Cardiac fibroblast (primary cell): ENCODE measurements around the gene SLC15A1.

Experiments
- DNase-seq, 2 donors: peaks; one replicate each; pipeline versions ENCODE4 v3.0.0 to v3.0.0-alpha.2; 2010; ENCODE audit warnings: low read depth in 2 of 2
- H3K4me3 ChIP-seq, 2 donors: replicated peaks in 1 of 2; 1 replicate in 1 of 2; 2 replicates in 1 of 2; pipeline ENCODE4 v1.5.1; 2011; ENCODE audit warnings: low read depth in 2 of 2, low read length in 2 of 2, mild to moderate bottlenecking in 2 of 2, moderate library complexity in 1 of 2
- CTCF ChIP-seq: IDR thresholded peaks from one replicate; pipeline ENCODE4 v1.5.1; 2011; ENCODE audit warnings: low read depth, mild to moderate bottlenecking, low read length, inconsistent platforms

The SLC15A1 gene

GRCh38 chr13:98690348-98691022 is 62.0 kb downstream of the SLC15A1 start:
- no peak overlapping the region for H3K4me3 ChIP-seq
- no peak for DNase-seq
- TF ChIP-seq CTCF: no peak

- no peak for DNase-seq
- no peak for TF ChIP-seq CTCF
- no peak overlapping the region for H3K4me3 ChIP-seq
These were observed 63.0 kb downstream of the SLC15A1 start for GRCh38 chr13:98689347-98689968.

GRCh38 chr13:98688373-98688772 is 64.1 kb downstream of the SLC15A1 start:
- no peak for TF ChIP-seq CTCF
- DNase-seq: no peak
- H3K4me3 ChIP-seq: no peak overlapping the region

GRCh38 chr13:98687319-98687718 is 65.2 kb downstream of the SLC15A1 start:
- no peak for TF ChIP-seq CTCF
- DNase-seq: no peak
- H3K4me3 ChIP-seq: no peak overlapping the region

GRCh38 chr13:98686270-98686669 is 66.2 kb downstream of the SLC15A1 start:
- no peak overlapping the region for H3K4me3 ChIP-seq
- no peak for DNase-seq
- no peak for TF ChIP-seq CTCF

DNA sequence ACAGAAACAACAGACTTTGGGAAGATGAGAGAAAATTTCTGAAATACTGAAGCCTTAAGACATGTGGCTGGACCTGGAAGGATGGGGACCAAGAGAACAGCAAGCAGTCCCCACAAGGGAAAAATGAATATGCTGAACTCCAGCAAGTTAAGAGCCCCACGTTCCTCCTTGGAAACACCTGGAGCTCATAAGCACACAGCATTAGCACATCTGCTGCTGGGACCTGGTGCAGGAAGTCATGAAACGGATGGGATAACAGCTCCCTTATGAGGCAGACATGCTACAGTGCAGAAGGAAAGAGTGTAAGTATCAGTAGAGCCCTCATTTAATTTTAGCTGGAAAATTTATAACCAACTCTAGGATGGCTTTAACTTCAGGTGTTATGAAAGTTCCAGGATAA is 67.3 kb downstream of the SLC15A1 start:
- no peak for DNase-seq
- H3K4me3 ChIP-seq: no peak overlapping the region
- TF ChIP-seq CTCF: no peak
